ENCODE results near the gene ZBTB6.

The ZBTB6 gene

GRCh38 chr9:122912964-122913673 lies at the start of gene ZBTB6:
ZBTB6 (minus strand) TSS chr9:122913323; CDS start chr9:122912072, 1,251 bp downstream.
- DNase-seq (ENCODE audit: low read depth) = peak; percentile 57

- no peak for DNase-seq (ENCODE audit: low read depth)
Measured at GRCh38 chr9:122961139-122961538, 48.0 kb upstream of the ZBTB6 start.

- DNase-seq (ENCODE audit: low read depth) = no peak
Measured at GRCh38 chr9:122955961-122956360, 42.8 kb upstream of the ZBTB6 start.

- no peak for DNase-seq (ENCODE audit: low read depth)
Measured at GRCh38 chr9:122954253-122954691, 41.1 kb upstream of the ZBTB6 start.

GRCh38 chr9:122951056-122951455 lies 37.9 kb upstream of the ZBTB6 start:
- no peak for DNase-seq (ENCODE audit: low read depth)

- no peak for DNase-seq (ENCODE audit: low read depth)
Measured at GRCh38 chr9:122950263-122950662, 37.1 kb upstream of the ZBTB6 start.

GRCh38 chr9:122949696-122950095 lies 36.6 kb upstream of the ZBTB6 start:
- no peak for DNase-seq (ENCODE audit: low read depth)

- DNase-seq (ENCODE audit: low read depth) = no peak
Measured at GRCh38 chr9:122948313-122948712, 35.2 kb upstream of the ZBTB6 start.

- no peak for DNase-seq (ENCODE audit: low read depth)
Measured at GRCh38 chr9:122946461-122947005, 33.4 kb upstream of the ZBTB6 start.

- no peak for DNase-seq (ENCODE audit: low read depth)
Measured at GRCh38 chr9:122944960-122945888, 32.1 kb upstream of the ZBTB6 start.

GRCh38 chr9:122941582-122942234 lies 28.6 kb upstream of the ZBTB6 start:
- DNase-seq (ENCODE audit: low read depth) = no peak

GRCh38 chr9:122940749-122941581 lies 27.8 kb upstream of the ZBTB6 start, which contains the start of gene RABGAP1:
RABGAP1 (plus strand) TSS chr9:122941020; CDS start chr9:122957060, 16,040 bp downstream.
- DNase-seq (ENCODE audit: low read depth) = peak; percentile 85

GRCh38 chr9:122940454-122940748 lies 27.3 kb upstream of the ZBTB6 start:
- no peak for DNase-seq (ENCODE audit: low read depth)

GRCh38 chr9:122939601-122940000 lies 26.5 kb upstream of the ZBTB6 start:
- no peak for DNase-seq (ENCODE audit: low read depth)

- DNase-seq (ENCODE audit: low read depth) = no peak
Measured at GRCh38 chr9:122936883-122937282, 23.8 kb upstream of the ZBTB6 start.

GRCh38 chr9:122936464-122936863 lies 23.3 kb upstream of the ZBTB6 start:
- DNase-seq (ENCODE audit: low read depth) = no peak

GRCh38 chr9:122931226-122932121 lies 18.4 kb upstream of the ZBTB6 start, which contains the start of gene ZBTB26:
ZBTB26 (minus strand) TSS chr9:122931512; CDS start chr9:122919934, 11,578 bp downstream.
- DNase-seq (ENCODE audit: low read depth) = peak; percentile 77

GRCh38 chr9:122930541-122931225 lies 17.6 kb upstream of the ZBTB6 start:
- no peak for DNase-seq (ENCODE audit: low read depth)

GRCh38 chr9:122929796-122930354 lies 16.8 kb upstream of the ZBTB6 start:
- no peak for DNase-seq (ENCODE audit: low read depth)
